Activated CD8-positive, alpha-beta memory T cell treated with anti-CD3 and anti-CD28 coated beads for 48 hours (primary cell): ENCODE results near the gene SCIN.
A peak's percentile ranks its signal among the peaks of the same experiment; 100 is the strongest.
"Not testable (repeated sequence)": the region's sequence is repeated elsewhere in the genome, so short reads cannot be mapped to it uniquely, and the experiment has no call there.

Experiments
- DNase-seq, 3 experiments: peaks; one replicate each; pipeline ENCODE4 v3.0.0-alpha.2; 2020; ENCODE audit warnings: low read depth in 2 of 3, low spot score in 2 of 3

Gene SCIN

GRCh38 chr7:12646139-12646538 lies 75.6 kb downstream of the SCIN start:
- DNase-seq = no peak

GRCh38 chr7:12647364-12648219 lies 77.1 kb downstream of the SCIN start:
- DNase-seq = no peak

GRCh38 chr7:12648704-12649261 lies 78.3 kb downstream of the SCIN start:
- DNase-seq = no peak

- no peak for DNase-seq
These were observed 78.8 kb downstream of the SCIN start for GRCh38 chr7:12649348-12649747.

GRCh38 chr7:12650080-12650479 lies 79.6 kb downstream of the SCIN start:
- no peak for DNase-seq

GRCh38 chr7:12653110-12653509 lies 82.6 kb downstream of the SCIN start:
- DNase-seq = no peak

GRCh38 chr7:12653518-12653917 lies 83.0 kb downstream of the SCIN start:
- DNase-seq = no peak

- no peak for DNase-seq
These were observed 84.6 kb downstream of the SCIN start for GRCh38 chr7:12655161-12655560.

GRCh38 chr7:12660423-12660822 lies 89.9 kb downstream of the SCIN start:
- DNase-seq = not testable (repeated sequence)

- not testable (repeated sequence) for DNase-seq
These were observed 90.5 kb downstream of the SCIN start for GRCh38 chr7:12660986-12661385.

- no peak for DNase-seq
These were observed 91.1 kb downstream of the SCIN start for GRCh38 chr7:12661581-12661980.

GRCh38 chr7:12670000-12670729 lies 99.6 kb downstream of the SCIN start:
- no peak for DNase-seq

GRCh38 chr7:12670743-12671520 lies 100.4 kb downstream of the SCIN start:
- DNase-seq = no peak

GRCh38 chr7:12673436-12673835 lies 102.9 kb downstream of the SCIN start:
- not testable (repeated sequence) for DNase-seq

GRCh38 chr7:12674053-12674452 lies 103.5 kb downstream of the SCIN start:
- DNase-seq = no peak

GRCh38 chr7:12674861-12675260 lies 104.3 kb downstream of the SCIN start:
- DNase-seq = no peak

GRCh38 chr7:12683678-12684585 lies 113.4 kb downstream of the SCIN start:
- DNase-seq = no peak

- DNase-seq = no peak
These were observed 114.2 kb downstream of the SCIN start for GRCh38 chr7:12684733-12685132.

- DNase-seq = peak in 1 of 3 experiments; percentile 8
These were observed 115.0 kb downstream of the SCIN start for GRCh38 chr7:12685550-12685949.

GRCh38 chr7:12686234-12686890 lies 115.8 kb downstream of the SCIN start:
- DNase-seq = peak; percentile 86 to 93 (median 92)
